Gastrocnemius medialis (tissue), 4 donors: ENCODE data around the gene STAMBPL1.

Source experiments
- POLR2A ChIP-seq, 2 donors: fragments of 450-650 bp; IDR thresholded peaks; one replicate each; pipeline ENCODE4 v1.6.1; 2017; ENCODE audit warnings: antibody characterized with exemption in 2 of 2, mild to moderate bottlenecking in 2 of 2, moderate library complexity in 2 of 2
- TF ChIP-seq, protein P1 (sequence below), 5 experiments: fragments of 450-650 bp in 3 of 5; fragments of 200-600 bp in 2 of 5; sonication (generic) in 2 of 5; IDR thresholded peaks in 4 of 5; conservative IDR thresholded peaks in 1 of 5; 1 replicate in 4 of 5; 2 replicates in 1 of 5; pipeline ENCODE4 v1.5.1; 2016 to 2019; ENCODE audit warnings: antibody characterized with exemption in 5 of 5, mild to moderate bottlenecking in 3 of 5, moderate library complexity in 3 of 5

GRCh38 chr10:88861036-88861435 lies 19.0 kb upstream of the STAMBPL1 start:
- TF ChIP-seq, protein P1, sequence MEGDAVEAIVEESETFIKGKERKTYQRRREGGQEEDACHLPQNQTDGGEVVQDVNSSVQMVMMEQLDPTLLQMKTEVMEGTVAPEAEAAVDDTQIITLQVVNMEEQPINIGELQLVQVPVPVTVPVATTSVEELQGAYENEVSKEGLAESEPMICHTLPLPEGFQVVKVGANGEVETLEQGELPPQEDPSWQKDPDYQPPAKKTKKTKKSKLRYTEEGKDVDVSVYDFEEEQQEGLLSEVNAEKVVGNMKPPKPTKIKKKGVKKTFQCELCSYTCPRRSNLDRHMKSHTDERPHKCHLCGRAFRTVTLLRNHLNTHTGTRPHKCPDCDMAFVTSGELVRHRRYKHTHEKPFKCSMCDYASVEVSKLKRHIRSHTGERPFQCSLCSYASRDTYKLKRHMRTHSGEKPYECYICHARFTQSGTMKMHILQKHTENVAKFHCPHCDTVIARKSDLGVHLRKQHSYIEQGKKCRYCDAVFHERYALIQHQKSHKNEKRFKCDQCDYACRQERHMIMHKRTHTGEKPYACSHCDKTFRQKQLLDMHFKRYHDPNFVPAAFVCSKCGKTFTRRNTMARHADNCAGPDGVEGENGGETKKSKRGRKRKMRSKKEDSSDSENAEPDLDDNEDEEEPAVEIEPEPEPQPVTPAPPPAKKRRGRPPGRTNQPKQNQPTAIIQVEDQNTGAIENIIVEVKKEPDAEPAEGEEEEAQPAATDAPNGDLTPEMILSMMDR (IDR thresholded peaks at IDR 0.05 in 4 of 5, conservative IDR thresholded peaks at IDR 0.05 in 1 of 5) = no peak
- TF ChIP-seq POLR2A (IDR thresholded peaks at IDR 0.05) = no peak
